NCI-H460 (cell line): ENCODE measurements around the gene PRDM1. TPM values are rescaled to one million over a fixed set of nuclear protein-coding genes. Genes with fewer than 3 reads are reported as not detected.

Source experiments
- DNase-seq: peaks from one replicate; pipeline ENCODE4 v3.0.0-alpha.2; 2016; ENCODE audit warnings: low read depth; ENCODE audit errors: extremely low read depth
- total RNA-seq: library from RNA; depleted of rRNA; stranded (reverse); fragments of >200 nt; shearing (Covaris generic); gene quantifications from 2 replicates; pipeline ENCODE4 v1.2.3, GENCODE V29; 2014

PRDM1 gene
- total RNA-seq, 1 experiment from 2014 or later = 3.6 TPM

DNA sequence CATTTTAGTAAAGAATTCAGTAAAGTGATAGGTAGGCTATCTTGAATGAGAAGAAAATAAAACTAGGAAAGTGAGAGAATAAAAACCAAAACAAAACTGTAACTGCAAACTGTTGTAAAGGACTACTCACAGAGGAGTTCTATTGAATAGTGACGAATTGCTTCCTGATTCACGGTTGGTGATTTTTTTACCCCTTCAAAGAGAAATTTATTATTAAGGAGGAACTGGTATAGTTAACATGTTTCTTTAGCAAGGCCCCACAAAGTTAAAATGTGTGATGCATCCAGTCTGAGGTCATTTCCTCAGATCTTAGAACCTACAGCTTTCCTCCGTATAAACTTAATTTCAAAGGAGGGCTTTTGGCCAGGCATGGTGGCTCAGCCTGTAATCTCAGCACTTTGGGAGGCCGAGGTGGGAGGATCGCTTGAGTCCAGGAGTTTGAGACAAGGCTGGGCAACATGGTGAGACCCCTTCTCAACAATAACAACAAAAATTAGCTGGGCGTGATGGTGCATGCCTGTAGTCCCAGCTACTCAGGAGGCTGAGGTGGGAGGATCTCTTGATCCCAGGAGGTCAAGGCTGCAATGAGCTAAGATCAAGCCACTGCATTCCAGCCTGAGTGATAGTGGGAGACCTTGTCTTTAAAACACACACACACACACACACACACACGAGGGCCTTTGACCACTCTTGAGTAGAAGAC, 8.3 kb downstream of the PRDM1 start:
- DNase-seq = no peak

DNA sequence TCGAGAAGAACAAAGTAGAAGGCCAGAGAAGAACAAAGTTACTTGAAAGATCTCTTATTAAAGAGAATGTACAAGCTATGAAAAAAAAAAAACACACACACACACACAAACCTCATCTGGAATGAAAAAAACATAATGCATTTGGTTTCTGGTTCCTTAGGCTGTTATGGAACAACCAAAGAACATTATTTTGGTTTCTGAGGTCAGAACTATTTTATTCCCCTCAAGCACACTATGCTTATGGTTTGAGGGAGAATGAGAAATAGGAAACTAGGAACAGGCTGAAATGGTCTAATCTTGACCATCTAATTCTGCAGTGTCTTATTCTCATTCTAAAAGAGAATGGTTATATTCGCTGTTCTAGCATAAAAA, 8.8 kb downstream of the PRDM1 start:
- DNase-seq = no peak

DNA sequence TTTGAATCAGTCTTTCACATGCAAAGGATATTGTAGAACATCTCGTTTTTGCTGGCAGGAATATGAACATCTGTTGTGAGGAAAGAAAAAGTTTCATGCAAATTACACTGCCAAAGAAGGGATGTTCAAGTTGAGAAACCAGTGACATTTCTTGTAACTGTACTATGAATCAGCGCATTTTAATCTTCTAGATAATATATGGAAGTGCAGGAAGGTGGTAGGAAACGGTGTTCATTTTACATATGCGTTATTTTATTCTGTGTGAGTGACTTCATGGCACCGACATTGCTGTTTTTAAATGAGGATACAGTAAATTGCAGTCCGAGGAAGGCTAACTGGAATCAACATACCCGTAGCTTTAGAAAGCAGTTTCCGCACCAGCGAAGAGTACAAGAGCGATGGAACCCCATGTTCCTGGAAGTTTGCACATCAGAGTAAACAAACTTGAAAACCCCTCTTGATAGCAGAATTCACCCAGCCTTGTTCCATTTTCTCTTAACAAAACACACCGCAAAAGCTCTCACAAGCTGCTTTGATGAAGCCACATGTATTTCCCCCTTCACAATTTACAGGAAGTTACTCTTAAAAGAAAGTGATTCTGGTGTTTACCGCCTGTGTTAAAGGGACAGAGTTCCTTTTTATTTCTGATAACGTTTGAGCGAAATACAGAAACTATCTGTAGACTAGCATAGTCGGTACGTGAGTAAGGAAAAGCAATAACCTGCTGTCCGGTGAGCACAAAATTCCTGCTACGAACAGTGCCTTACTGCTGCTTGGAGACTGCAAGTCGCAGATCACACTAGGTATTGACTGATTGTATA, 11.5 kb downstream of the PRDM1 start:
- DNase-seq = no peak

DNA sequence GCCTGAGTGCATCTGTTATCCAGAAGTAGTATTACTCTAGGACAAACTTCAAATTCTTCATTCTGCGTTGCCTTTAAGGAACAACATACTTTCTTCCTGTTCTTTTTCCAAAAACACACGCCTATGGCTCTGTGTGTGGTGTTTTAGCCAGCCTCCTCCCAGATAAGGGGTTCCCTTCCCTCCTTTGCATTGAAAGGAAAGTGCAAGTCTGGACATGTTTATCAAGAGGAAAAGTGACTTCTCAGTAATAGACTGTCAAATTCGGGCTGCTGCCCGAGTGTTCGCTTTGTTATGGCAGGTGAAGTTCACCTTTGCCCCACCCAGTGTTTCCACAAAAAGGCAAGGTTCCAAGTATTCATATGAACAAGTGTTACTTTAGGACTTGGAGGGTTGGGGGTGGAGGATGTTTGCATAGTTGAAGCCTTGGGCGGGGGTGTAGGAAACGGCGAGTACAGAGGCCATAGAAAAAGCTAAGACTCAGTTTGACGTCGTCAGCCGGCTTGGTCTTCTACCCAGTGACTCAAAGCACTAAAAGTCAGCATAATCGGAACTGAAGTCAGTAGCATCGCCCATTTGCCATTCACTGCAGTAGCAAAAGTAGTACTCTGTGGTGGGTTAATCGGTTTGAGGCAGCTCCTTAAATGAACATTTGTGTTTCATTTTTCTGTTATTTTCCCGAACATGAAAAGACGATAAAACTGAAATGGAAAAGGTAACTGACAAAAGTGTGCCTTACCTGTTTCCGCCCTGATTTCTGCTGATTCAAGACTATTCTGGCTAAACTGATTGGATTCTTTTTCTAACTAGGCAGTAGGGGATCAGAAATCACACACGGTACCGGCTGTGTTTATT, 12.5 kb downstream of the PRDM1 start:
- peak; percentile 62 for DNase-seq

DNA sequence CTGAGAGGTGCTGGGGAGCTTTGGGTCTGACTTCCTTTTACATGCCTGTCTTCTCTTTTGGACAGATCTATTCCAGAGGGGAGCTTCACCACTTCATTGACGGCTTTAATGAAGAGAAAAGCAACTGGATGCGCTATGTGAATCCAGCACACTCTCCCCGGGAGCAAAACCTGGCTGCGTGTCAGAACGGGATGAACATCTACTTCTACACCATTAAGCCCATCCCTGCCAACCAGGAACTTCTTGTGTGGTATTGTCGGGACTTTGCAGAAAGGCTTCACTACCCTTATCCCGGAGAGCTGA, 13.1 kb downstream of the PRDM1 start:
- no peak for DNase-seq

DNA sequence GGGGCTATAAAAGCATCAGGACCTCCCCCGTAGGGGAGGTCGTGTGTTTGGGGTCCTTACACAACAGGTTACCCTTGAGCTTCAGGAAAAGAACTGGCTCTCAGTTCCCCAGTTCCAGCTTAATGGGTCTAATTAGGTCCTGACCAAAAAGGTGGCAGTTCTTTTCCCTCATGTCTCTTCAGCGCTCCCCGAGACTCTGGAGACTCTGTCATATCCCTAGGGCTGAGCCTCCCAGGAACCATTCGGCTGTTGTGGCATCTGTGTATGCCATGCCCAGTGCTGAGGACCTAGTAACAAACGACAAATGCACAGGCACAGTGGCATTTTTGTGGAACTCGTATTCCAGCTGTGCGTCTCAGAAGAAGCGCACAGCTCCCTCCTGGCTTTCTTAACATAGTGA, 14.6 kb downstream of the PRDM1 start:
- no peak for DNase-seq

DNA sequence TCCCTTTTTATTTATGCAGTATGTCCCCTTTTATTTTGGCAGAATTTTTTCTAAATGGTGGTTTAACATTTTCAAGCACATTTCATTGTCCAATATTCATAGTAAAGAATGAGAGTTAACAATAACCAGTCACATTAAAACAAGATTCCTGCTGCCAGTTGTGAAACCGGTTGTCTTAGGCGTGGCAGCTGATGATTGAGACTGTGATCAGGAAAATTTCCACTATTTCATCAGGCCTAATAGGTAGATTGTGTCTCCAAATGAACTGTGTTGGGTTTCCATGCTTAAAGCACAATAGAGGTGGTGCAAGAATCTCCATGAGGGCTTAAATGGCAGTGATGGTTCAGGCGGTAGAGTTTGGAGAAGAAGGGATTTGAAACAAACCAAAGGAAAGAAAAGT, 15.3 kb downstream of the PRDM1 start:
- DNase-seq = no peak

DNA sequence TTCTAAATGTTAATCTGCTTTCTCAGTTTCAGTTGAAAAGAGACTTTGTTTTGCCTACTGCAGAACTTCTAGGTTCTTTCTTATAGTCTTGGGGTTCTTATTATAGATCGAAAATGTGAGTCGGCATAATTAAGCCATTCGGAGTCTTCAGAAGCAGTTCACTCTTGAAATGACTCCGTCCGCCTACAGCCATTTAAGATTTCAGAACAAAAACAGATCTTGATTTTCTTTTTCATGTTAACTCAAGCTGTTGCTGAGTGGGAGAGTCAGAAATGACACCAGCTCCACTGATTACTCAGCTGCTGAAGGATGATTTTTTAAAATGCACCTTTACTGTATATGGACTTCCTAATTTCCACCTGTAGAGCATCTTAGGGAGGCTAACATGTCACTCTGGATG, 15.9 kb downstream of the PRDM1 start:
- no peak for DNase-seq

DNA sequence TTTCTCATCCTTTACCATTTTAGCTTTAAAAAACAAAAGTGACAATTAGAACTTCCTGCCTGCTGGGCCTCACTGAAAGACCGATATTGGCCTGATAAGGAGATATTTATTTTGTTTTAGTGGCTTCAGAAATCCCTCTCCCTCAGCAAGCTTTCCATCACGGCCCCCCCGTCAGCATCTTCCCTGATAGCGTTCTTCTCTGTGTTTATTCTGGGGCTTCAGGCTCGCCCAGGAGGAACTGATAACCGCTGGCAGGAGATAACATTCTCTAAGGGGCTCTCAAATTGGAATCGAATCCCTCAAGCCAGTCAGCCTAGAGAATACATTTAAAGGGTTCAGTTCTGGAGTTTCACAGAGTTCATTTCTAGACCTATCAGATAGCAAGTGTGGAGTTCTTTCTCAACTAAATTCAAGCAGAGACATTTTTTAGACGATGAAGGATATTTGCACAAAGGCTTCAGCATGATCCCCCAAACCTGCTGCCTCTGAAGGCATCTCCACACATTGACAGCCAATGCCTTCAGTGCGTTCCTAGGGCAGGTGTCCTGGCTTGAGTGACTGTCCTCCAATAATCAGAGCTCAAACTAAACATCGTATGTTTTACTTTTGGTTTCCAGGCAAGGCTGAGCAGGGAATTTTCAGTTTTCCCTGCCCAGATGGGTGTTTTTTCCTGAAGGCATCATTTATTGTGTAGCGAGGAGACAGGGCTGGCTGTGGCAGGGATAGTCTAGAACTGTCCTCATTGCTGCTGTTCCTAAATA, 17.0 kb downstream of the PRDM1 start:
- DNase-seq = no peak

DNA sequence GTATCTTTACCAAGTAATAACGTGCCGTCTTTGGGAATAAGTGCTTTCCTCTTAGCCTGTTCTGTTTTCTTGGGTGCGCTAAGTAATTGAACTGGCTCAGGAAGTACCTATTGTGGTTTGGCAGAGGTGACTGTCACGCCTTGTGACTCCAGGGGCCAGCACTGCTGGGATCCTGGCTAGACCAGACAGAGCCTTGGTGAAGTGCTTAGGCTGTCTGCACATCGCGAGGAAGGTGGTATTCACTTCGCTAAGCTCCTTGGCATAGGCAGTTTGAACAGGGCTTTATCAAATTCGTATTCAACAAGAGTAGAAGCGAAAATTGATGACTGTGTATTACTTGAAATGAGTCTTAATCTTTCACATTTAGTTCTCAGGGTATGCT, 17.6 kb downstream of the PRDM1 start:
- no peak for DNase-seq

DNA sequence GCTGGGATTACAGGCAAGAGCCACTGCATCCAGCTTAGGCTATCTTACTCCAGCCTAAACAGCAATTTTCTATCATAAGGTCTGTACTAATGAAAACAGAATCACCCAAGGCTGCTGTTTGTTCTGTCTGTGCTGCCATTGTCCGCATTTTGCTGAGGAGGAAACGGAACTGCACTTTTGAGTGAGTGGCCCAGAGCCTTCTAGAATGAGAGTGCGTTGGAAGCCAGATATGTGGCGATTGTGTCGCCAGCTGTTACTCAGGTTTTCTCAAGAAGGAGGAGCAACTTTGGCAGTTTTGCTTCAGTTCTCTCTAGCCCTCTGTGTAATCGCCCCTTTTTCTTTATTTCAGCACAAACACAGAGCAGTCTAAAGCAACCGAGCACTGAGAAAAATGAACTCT, 18.3 kb downstream of the PRDM1 start:
- DNase-seq = no peak

DNA sequence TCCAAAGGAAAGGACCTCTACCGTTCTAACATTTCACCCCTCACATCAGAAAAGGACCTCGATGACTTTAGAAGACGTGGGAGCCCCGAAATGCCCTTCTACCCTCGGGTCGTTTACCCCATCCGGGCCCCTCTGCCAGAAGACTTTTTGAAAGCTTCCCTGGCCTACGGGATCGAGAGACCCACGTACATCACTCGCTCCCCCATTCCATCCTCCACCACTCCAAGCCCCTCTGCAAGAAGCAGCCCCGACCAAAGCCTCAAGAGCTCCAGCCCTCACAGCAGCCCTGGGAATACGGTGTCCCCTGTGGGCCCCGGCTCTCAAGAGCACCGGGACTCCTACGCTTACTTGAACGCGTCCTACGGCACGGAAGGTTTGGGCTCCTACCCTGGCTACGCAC, 18.8 kb downstream of the PRDM1 start:
- DNase-seq = no peak

DNA sequence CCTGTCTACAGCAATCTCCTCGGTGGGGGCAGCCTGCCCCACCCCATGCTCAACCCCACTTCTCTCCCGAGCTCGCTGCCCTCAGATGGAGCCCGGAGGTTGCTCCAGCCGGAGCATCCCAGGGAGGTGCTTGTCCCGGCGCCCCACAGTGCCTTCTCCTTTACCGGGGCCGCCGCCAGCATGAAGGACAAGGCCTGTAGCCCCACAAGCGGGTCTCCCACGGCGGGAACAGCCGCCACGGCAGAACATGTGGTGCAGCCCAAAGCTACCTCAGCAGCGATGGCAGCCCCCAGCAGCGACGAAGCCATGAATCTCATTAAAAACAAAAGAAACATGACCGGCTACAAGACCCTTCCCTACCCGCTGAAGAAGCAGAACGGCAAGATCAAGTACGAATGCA, 19.4 kb downstream of the PRDM1 start:
- no peak for DNase-seq

DNA sequence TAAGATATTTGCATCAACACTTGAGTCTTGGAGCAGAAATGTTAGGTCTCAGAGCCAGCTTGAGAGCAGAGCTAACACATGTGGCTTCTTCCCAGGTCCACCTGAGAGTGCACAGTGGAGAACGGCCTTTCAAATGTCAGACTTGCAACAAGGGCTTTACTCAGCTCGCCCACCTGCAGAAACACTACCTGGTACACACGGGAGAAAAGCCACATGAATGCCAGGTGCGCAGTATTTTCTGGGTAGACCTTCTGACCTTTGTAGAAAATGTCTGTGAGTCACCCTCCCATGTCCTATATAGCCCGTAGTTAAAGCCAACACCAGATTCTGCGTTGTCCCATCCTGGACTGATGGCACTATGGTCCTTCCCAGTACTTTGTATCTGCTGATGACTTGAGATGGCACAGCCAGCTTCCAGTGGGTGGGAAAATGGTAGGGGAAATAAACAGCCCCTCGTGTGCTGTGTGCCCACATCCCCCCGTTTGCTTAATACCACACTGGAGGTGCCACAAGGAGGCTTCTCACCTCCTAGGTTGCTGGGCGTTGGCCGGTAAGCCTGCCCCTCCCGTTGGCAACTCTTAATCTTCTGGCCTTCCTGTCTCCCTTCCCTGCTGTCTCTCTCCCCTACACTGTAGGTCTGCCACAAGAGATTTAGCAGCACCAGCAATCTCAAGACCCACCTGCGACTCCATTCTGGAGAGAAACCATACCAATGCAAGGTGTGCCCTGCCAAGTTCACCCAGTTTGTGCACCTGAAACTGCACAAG, 20.3 kb downstream of the PRDM1 start:
- DNase-seq = no peak

DNA sequence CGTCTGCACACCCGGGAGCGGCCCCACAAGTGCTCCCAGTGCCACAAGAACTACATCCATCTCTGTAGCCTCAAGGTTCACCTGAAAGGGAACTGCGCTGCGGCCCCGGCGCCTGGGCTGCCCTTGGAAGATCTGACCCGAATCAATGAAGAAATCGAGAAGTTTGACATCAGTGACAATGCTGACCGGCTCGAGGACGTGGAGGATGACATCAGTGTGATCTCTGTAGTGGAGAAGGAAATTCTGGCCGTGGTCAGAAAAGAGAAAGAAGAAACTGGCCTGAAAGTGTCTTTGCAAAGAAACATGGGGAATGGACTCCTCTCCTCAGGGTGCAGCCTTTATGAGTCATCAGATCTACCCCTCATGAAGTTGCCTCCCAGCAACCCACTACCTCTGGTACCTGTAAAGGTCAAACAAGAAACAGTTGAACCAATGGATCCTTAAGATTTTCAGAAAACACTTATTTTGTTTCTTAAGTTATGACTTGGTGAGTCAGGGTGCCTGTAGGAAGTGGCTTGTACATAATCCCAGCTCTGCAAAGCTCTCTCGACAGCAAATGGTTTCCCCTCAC, 21.0 kb downstream of the PRDM1 start:
- DNase-seq = no peak

DNA sequence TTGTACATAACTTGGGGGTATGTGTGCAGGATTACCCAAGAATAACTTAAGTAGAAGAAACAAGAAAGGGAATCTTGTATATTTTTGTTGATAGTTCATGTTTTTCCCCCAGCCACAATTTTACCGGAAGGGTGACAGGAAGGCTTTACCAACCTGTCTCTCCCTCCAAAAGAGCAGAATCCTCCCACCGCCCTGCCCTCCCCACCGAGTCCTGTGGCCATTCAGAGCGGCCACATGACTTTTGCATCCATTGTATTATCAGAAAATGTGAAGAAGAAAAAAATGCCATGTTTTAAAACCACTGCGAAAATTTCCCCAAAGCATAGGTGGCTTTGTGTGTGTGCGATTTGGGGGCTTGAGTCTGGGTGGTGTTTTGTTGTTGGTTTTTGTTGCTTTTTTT, 22.0 kb downstream of the PRDM1 start:
- DNase-seq = no peak

DNA sequence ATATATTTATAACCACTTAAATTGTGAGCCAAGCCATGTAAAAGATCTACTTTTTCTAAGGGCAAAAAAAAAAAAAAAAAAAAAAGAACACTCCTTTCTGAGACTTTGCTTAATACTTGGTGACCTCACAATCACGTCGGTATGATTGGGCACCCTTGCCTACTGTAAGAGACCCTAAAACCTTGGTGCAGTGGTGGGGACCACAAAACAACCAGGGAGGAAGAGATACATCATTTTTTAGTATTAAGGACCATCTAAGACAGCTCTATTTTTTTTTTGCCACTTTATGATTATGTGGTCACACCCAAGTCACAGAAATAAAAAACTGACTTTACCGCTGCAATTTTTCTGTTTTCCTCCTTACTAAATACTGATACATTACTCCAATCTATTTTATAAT, 22.9 kb downstream of the PRDM1 start:
- DNase-seq = no peak

DNA sequence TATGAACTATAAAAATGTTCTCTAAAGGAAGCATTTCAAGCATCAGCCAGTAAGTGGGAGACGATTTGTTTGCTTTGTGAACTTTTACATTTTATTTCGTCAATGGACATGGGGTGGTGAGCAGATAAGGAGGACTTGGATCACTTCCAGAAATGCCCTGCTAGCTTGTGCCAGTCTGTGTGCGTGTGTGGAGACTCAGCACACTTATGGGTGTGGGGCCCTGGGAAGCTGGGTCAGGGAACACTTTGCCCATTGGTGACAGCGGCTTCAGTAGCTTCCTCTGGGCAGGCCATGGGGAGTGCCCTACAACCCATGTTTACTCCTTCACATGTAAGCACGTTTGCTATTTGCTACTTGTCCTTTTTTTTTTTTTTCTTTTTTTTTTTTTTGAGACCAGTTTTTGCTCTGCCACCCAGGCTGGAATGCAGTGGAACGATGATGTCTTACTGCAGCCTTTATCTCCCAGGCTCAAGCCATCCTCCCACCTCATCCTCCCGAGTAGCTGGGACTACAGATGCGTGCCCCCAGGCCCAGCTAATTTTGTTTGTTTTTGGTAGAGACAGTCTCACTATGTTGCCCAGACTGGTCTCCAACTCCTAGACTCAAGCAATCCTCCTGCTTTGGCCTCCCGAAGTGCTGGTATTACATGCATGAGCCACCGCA, 24.2 kb downstream of the PRDM1 start:
- no peak for DNase-seq

DNA sequence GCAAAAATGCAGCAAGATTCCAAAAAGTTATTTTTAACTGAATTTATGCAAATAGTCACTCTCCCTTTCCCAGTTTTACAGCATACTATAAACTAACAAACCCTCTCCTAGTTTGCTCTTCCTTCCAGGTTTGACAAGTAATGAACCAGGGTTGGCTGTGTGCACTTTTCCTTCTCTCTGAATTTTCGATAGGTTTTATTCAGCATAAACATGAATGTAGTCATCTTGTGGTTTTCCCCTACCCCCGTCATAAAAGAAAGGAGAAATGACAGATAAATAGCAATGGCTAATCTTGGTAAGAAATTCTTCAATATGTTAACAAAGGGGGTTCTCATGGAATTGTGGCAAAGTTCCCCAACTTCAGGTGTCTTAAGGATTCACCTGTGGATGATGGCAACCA, 26.3 kb downstream of the PRDM1 start:
- DNase-seq = no peak
